IMR-90 (cell line): ENCODE data around the gene NFILZ.

Source experiments
- CHD1 ChIP-seq: IDR thresholded peaks from 2 replicates; pipeline ENCODE4 v1.6.1; 2012; ENCODE audit warnings: low read depth, low read length, improper control_type of control experiment
- CTCF ChIP-seq: conservative IDR thresholded peaks from 2 replicates; pipeline ENCODE4 v1.5.1; 2012; ENCODE audit warnings: mild to moderate bottlenecking, low read depth, low read length, improper control_type of control experiment
- ELK1 ChIP-seq: fragments of 150-350 bp; IDR thresholded peaks from 2 replicates; pipeline ENCODE4 v1.6.1; 2016; ENCODE audit warnings: low read depth, mild to moderate bottlenecking, low read length, moderate library complexity, borderline replicate concordance
- MAFK ChIP-seq: IDR thresholded peaks from 2 replicates; pipeline ENCODE4 v1.6.1; 2012; ENCODE audit warnings: low read depth, low read length, improper control_type of control experiment
- MAZ ChIP-seq: IDR thresholded peaks from 2 replicates; pipeline ENCODE4 v1.6.1; 2012; ENCODE audit warnings: low read depth, mild to moderate bottlenecking, low read length, improper control_type of control experiment, moderate library complexity, borderline replicate concordance
- MXI1 ChIP-seq: IDR thresholded peaks from 2 replicates; pipeline ENCODE4 v1.6.1; 2012; ENCODE audit warnings: low read depth, mild to moderate bottlenecking, low read length, moderate library complexity, borderline replicate concordance
- POLR2A ChIP-seq: IDR thresholded peaks from 2 replicates; pipeline ENCODE4 v1.6.1; 2012; ENCODE audit warnings: mild to moderate bottlenecking, low read depth, low read length
- RAD21 ChIP-seq: IDR thresholded peaks from 2 replicates; pipeline ENCODE4 v1.6.1; 2012; ENCODE audit warnings: low read length, improper control_type of control experiment
- RFX5 ChIP-seq: IDR thresholded peaks from 2 replicates; pipeline ENCODE4 v1.8.0; 2012; ENCODE audit warnings: low read depth, mild to moderate bottlenecking, low read length, moderate library complexity
- SMC3 ChIP-seq: fragments of 150-350 bp; IDR thresholded peaks from 2 replicates; pipeline ENCODE4 v1.6.1; 2016; ENCODE audit warnings: low read depth, mild to moderate bottlenecking, antibody characterized with exemption, low read length, moderate library complexity
- USF2 ChIP-seq: fragments of 150-350 bp; IDR thresholded peaks from 2 replicates; pipeline ENCODE4 v1.6.1; 2017; ENCODE audit warnings: mild to moderate bottlenecking, antibody characterized with exemption, low read length, low read depth

GRCh38 chr19:8618751-8619150 is 11.7 kb upstream of the NFILZ start:
- TF ChIP-seq USF2: no peak
- no peak for TF ChIP-seq RAD21
- TF ChIP-seq CTCF: no peak
- no peak for TF ChIP-seq POLR2A
- no peak for TF ChIP-seq ELK1
- TF ChIP-seq CHD1: no peak
- no peak for TF ChIP-seq RFX5
- no peak for TF ChIP-seq MAZ
- TF ChIP-seq SMC3: no peak
- TF ChIP-seq MAFK: no peak
- no peak for TF ChIP-seq MXI1
